SK-N-MC (cell line): ENCODE data around the gene SIGLECL1.

ENCODE experiments used
- EZH2 ChIP-seq: fragments of 200-600 bp; sonication (generic); IDR thresholded peaks from one replicate; pipeline ENCODE4 v1.6.1; 2017; ENCODE audit warnings: antibody characterized with exemption
- FOXP2 ChIP-seq: optimal IDR thresholded peaks from 2 replicates; pipeline ENCODE3; 2011; ENCODE audit warnings: mild to moderate bottlenecking, moderate library complexity; ENCODE audit not compliant: insufficient read depth; ENCODE audit errors: extremely low read length, control extremely low read depth
- POLR2AphosphoS5 ChIP-seq: IDR thresholded peaks from 2 replicates; pipeline ENCODE4 v1.6.1; 2012; ENCODE audit warnings: mild to moderate bottlenecking, low read depth, low read length, borderline replicate concordance

DNA sequence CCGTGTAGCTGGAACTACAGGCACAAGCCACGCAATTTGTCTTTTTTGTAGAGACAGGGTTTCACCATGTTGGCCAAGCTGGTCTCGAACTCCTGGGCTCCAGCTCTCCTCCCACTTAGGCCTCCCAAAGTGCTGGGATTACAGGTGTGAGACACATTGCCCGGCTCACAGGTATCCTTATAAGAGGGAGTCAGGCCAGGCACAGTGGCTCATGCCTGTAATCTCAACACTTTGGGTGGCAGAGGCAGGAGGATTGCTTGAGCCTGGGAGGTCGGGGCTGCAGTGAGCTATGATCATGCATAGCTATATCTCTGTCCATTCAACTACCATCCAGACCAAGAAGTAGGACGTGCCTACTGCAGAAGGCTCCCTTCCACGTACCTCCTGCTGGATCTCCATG lies 50.4 kb downstream of the SIGLECL1 start:
- TF ChIP-seq EZH2: no peak
- no peak for TF ChIP-seq POLR2AphosphoS5
- TF ChIP-seq FOXP2: no peak
